ENCODE data around the gene SERPINE1.
"Not testable (repeated sequence)": the region's sequence is repeated elsewhere in the genome, so short reads cannot be mapped to it uniquely, and the experiment has no call there.

Gene SERPINE1

DNA sequence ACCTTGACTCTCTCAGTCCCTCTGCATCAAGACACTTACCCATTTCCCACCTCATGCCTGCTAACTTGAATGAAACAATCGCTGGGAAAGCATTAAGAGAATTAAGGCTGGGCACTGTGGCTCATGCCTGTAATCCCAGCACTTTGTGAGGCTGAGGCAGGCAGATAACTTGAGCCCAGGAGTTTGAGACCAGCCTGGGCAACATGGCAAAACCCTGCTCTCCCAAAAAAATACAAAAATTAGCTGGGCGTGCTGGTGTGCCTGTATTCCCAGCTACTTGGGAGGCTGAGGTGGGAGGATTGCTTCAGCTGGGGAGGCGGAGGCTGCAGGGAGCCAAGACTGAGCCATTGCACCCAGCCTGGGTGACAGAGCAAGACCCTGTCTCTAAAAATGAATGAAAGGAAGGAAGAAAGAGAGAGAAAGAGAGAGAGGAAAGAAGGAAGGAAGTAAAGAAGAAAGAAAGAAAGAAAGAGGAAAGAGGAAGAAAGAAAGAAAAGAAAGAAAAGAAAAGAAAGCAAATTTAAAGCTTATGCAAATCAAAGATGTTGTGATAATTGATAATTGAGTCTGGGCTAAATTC, 646 bp downstream of the SERPINE1 start:
- peaks cover 39% of the 10 kb centered on the region for H3K36me3 ChIP-seq (ENCODE audit: insufficient read depth, low read length)
- H3K27me3 ChIP-seq (ENCODE audit: control insufficient read depth, insufficient read depth, low read length) = no peaks in the 10 kb centered on the region
- H3K9ac ChIP-seq (ENCODE audit: low read depth, low read length) = peak overlapping the region; percentile 89
- peak overlapping the region; percentile 88 for H3K4me2 ChIP-seq (ENCODE audit: low read length)
- H3K4me1 ChIP-seq (ENCODE audit: control insufficient read depth, insufficient read depth, low read length) = peaks cover 53% of the 10 kb centered on the region
- H3K4me3 ChIP-seq (ENCODE audit: low read length) = peak overlapping the region; percentile 77
- no peaks in the 10 kb centered on the region for H3K9me3 ChIP-seq (replicated peaks; ENCODE audit: low read length)

DNA sequence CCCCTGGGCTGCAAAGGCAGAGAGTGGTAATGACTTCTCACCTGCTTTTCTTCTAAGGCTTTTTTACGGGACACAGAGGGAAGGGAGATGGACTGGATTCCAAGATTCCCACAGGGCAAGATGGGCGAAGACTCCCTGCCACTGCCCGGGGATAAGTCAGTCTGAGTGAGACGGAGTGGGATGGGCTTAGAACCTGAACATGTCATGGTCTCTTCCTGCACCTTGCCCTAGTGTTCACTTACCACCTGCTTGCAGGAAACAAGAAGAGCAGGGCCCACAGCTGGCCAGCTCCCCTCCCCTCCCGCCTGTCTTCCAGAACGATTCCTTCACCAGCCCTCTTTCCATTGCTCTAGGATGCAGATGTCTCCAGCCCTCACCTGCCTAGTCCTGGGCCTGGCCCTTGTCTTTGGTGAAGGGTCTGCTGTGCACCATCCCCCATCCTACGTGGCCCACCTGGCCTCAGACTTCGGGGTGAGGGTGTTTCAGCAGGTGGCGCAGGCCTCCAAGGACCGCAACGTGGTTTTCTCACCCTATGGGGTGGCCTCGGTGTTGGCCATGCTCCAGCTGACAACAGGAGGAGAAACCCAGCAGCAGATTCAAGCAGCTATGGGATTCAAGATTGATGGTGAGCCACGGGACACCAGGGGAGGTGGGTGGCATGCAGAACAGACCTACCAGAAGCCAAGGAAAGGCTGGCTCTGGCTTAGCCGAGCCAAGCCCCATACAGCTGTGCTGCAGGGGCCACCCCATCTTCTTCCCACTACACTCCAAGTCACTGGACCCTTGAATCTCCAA, 1.3 kb downstream of the SERPINE1 start:
- no peaks in the 10 kb centered on the region for H3K9me3 ChIP-seq (replicated peaks; ENCODE audit: low read length)
- H3K4me2 ChIP-seq (ENCODE audit: low read length) = peak overlapping the region; percentile 88
- no peaks in the 10 kb centered on the region for H3K27me3 ChIP-seq (ENCODE audit: control insufficient read depth, insufficient read depth, low read length)
- H3K36me3 ChIP-seq (ENCODE audit: insufficient read depth, low read length) = peaks cover 45% of the 10 kb centered on the region
- peak overlapping the region; percentile 89 for H3K9ac ChIP-seq (ENCODE audit: low read depth, low read length)
- H3K4me3 ChIP-seq (ENCODE audit: low read length) = peak overlapping the region; percentile 77
- H3K4me1 ChIP-seq (ENCODE audit: control insufficient read depth, insufficient read depth, low read length) = peaks cover 47% of the 10 kb centered on the region

DNA sequence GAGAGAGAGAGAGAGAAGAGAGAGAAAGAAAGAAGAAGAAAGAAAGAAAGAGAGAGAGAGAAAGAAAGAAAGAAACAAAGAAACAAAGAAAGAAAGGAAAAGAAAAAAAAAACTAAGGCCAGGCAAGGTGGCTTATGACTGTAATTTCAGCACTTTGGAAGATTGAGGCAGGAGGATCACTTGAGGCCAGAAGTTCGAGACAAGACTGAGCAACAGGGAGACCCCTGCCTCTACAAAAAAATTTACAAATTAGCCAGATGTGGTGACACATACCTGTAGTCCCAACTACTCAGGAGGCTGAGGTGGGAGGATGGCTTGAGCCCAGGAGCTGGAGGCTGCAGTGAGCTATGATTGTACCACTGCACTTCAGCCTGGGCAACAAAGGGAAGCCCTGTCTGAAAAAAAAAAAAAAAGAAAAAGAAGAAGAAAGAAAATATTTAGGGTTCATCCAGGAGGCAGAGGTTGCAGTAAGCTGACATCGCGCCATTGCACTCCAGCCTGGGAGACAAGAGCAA, 2.8 kb downstream of the SERPINE1 start:
- peak overlapping the region; percentile 67 for H3K4me3 ChIP-seq (ENCODE audit: low read length)
- no peaks in the 10 kb centered on the region for H3K27me3 ChIP-seq (ENCODE audit: control insufficient read depth, insufficient read depth, low read length)
- H3K9ac ChIP-seq (ENCODE audit: low read depth, low read length) = peak overlapping the region; percentile 89
- H3K36me3 ChIP-seq (ENCODE audit: insufficient read depth, low read length) = peaks cover 59% of the 10 kb centered on the region
- peaks cover 48% of the 10 kb centered on the region for H3K4me1 ChIP-seq (ENCODE audit: control insufficient read depth, insufficient read depth, low read length)
- peak overlapping the region; percentile 70 for H3K4me2 ChIP-seq (ENCODE audit: low read length)
- H3K9me3 ChIP-seq (replicated peaks; ENCODE audit: low read length) = no peaks in the 10 kb centered on the region

DNA sequence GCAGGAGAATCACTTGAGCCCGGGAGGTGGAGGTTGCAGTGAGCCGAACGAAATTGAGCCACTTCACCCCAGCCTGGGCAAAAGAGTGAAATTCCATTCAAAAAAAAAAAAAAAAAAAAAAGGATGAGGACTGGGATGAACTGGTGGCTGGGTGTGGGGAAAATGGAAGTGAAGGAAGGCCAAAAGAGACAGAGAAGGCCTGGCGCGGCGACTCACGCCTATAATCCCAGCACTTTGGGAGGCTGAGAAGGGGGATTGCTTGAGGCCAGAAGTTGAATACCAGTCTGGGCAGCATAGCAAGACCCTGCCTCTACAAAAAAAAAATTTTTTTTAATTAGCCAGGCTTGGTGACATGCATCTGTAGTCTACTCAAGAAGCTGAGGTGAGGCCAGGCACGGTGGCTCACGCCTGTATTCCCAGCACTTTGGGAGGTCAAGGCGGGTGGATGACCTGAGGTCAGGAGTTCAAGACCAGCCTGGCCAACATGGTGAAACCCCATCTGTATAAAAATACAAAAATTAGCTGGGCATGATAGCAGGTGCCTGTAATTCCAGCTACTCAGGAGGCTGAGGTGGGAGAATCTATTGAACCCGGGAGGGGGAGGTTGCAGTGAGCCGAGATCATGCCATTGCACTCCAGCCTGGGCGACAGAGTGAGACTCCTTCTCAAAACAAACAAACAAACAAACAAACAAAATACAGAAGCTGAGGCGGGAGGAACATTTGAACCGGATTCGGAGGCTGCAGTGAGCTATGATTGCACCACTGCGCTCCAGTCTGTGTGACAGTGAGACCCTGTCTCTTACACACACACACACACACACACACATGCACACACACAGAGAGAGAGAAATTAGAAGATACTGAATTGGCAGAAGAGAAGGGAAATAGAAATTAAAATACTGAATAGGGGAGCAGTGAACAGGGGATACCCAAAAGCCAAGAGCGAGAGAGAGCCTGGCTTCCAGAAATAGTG, 6.0 kb downstream of the SERPINE1 start:
- not testable (repeated sequence) for H3K27me3 ChIP-seq (ENCODE audit: control insufficient read depth, insufficient read depth, low read length); H3K9me3 ChIP-seq (replicated peaks; ENCODE audit: low read length)
- Histone ChIP-seq H3K4me3 (ENCODE audit: low read length) (peak overlapping the region; percentile 38), H3K9ac (ENCODE audit: low read depth, low read length) (peak overlapping the region; percentile 33), H3K36me3 (ENCODE audit: insufficient read depth, low read length) (peaks cover 72% of the 10 kb centered on the region), H3K4me1 (ENCODE audit: control insufficient read depth, insufficient read depth, low read length) (peaks cover 52% of the 10 kb centered on the region), H3K4me2 (ENCODE audit: low read length) (peak overlapping the region; percentile 70)

DNA sequence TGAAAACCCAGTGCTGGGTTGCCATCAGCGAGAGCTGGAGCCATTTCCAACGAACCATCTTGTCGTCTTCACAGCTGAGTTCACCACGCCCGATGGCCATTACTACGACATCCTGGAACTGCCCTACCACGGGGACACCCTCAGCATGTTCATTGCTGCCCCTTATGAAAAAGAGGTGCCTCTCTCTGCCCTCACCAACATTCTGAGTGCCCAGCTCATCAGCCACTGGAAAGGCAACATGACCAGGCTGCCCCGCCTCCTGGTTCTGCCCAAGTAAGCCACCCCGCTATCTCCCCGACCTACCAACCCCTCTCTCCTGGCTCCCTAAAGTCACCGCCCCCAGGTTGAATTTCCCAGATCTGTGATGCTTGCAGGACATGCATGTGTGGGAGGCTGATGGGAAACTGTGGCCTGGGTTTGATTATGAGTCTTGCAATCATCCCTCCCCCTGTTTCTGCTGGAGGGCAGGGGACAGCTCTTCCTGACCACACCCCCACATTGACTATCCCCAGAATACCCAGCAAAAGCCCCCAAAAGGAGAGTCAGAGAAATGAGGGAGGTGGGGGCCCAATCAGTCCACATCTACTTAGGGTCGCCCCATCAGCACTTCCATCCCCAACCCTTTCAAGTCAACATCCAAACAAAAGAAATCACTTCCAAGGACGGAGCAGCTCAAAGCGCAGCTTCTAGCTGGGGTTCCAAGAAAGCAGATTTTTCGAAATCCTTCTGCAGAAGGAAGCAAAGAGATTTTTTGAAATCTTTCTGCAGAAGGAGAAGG, 6.9 kb downstream of the SERPINE1 start:
- Histone ChIP-seq H3K4me3 (ENCODE audit: low read length) (peak overlapping the region; percentile 38), H3K4me1 (ENCODE audit: control insufficient read depth, insufficient read depth, low read length) (peaks cover 56% of the 10 kb centered on the region), H3K27me3 (ENCODE audit: control insufficient read depth, insufficient read depth, low read length) (no peaks in the 10 kb centered on the region), H3K9me3 (replicated peaks; ENCODE audit: low read length) (no peaks in the 10 kb centered on the region), H3K36me3 (ENCODE audit: insufficient read depth, low read length) (peaks cover 65% of the 10 kb centered on the region), H3K9ac (ENCODE audit: low read depth, low read length) (peak overlapping the region; percentile 33), H3K4me2 (ENCODE audit: low read length) (peak overlapping the region; percentile 70)

DNA sequence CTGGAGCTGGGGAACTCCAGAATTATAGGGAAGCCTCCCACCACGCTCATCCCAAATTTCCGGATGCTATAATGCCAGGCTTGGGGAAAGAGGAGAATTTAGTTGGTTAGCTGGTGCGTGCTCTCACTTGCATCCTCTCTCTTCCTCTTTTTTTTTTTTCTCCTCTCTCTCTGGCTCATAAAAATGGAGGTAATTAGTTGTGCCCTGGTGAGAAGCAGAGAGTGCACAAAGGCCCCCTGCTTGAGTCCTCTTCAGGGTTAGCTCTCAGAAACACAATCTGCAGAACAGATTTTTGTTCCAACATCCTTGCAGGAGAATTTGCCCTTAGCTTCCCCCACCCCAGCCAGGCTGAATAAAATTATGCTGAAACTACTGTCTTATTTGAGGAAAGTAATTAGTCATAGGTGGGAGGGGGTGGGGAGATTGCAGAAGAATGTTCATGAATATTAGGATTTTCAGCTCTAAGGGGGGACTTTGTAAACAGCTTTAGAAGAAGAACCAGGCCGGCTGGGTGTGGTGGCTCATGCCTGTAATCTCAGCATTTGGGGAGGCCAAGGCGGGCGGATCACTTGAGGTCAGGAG, 7.6 kb downstream of the SERPINE1 start:
- H3K9ac ChIP-seq (ENCODE audit: low read depth, low read length) = peak overlapping the region; percentile 33
- peaks cover 57% of the 10 kb centered on the region for H3K4me1 ChIP-seq (ENCODE audit: control insufficient read depth, insufficient read depth, low read length)
- no peaks in the 10 kb centered on the region for H3K27me3 ChIP-seq (ENCODE audit: control insufficient read depth, insufficient read depth, low read length)
- peaks cover 65% of the 10 kb centered on the region for H3K36me3 ChIP-seq (ENCODE audit: insufficient read depth, low read length)
- peak overlapping the region; percentile 38 for H3K4me3 ChIP-seq (ENCODE audit: low read length)
- H3K4me2 ChIP-seq (ENCODE audit: low read length) = peak overlapping the region; percentile 70
- no peaks in the 10 kb centered on the region for H3K9me3 ChIP-seq (replicated peaks; ENCODE audit: low read length)

DNA sequence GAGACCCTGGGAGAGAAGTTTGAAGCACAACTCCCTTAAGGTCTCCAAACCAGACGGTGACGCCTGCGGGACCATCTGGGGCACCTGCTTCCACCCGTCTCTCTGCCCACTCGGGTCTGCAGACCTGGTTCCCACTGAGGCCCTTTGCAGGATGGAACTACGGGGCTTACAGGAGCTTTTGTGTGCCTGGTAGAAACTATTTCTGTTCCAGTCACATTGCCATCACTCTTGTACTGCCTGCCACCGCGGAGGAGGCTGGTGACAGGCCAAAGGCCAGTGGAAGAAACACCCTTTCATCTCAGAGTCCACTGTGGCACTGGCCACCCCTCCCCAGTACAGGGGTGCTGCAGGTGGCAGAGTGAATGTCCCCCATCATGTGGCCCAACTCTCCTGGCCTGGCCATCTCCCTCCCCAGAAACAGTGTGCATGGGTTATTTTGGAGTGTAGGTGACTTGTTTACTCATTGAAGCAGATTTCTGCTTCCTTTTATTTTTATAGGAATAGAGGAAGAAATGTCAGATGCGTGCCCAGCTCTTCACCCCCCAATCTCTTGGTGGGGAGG, 10.8 kb downstream of the SERPINE1 start:
- Histone ChIP-seq H3K4me1 (ENCODE audit: control insufficient read depth, insufficient read depth, low read length) (peaks cover 58% of the 10 kb centered on the region), H3K4me3 (ENCODE audit: low read length) (peak overlapping the region; percentile 19), H3K9me3 (replicated peaks; ENCODE audit: low read length) (no peaks in the 10 kb centered on the region), H3K27me3 (ENCODE audit: control insufficient read depth, insufficient read depth, low read length) (no peaks in the 10 kb centered on the region), H3K36me3 (ENCODE audit: insufficient read depth, low read length) (peaks cover 42% of the 10 kb centered on the region), H3K9ac (ENCODE audit: low read depth, low read length) (peak overlapping the region; percentile 55), H3K4me2 (ENCODE audit: low read length) (peak overlapping the region; percentile 21)

DNA sequence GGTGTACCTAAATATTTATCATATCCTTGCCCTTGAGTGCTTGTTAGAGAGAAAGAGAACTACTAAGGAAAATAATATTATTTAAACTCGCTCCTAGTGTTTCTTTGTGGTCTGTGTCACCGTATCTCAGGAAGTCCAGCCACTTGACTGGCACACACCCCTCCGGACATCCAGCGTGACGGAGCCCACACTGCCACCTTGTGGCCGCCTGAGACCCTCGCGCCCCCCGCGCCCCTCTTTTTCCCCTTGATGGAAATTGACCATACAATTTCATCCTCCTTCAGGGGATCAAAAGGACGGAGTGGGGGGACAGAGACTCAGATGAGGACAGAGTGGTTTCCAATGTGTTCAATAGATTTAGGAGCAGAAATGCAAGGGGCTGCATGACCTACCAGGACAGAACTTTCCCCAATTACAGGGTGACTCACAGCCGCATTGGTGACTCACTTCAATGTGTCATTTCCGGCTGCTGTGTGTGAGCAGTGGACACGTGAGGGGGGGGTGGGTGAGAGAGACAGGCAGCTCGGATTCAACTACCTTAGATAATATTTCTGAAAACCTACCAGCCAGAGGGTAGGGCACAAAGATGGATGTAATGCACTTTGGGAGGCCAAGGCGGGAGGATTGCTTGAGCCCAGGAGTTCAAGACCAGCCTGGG, 11.4 kb downstream of the SERPINE1 start:
- no peaks in the 10 kb centered on the region for H3K9me3 ChIP-seq (replicated peaks; ENCODE audit: low read length)
- peaks cover 37% of the 10 kb centered on the region for H3K36me3 ChIP-seq (ENCODE audit: insufficient read depth, low read length)
- peak overlapping the region; percentile 21 for H3K4me2 ChIP-seq (ENCODE audit: low read length)
- H3K9ac ChIP-seq (ENCODE audit: low read depth, low read length) = peak overlapping the region; percentile 55
- peaks cover 57% of the 10 kb centered on the region for H3K4me1 ChIP-seq (ENCODE audit: control insufficient read depth, insufficient read depth, low read length)
- H3K27me3 ChIP-seq (ENCODE audit: control insufficient read depth, insufficient read depth, low read length) = no peaks in the 10 kb centered on the region
- no peak overlapping the region for H3K4me3 ChIP-seq (ENCODE audit: low read length)

DNA sequence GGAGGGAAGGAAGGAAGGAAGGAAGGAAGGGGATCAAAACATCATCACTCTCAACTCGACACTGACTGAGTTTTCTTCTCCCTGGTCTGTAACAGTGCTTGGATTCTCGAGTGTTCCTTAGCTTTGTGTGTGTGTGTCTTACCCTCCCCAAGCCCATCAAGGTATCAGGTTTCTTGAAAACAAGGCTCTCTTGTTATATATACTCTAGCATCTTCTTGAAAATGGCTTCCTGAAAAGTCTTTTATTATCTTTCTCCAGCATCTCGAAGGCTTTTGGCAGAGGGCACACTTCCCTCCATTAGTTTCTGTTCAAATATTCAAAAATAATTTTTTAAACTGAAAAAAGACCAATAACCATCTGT, 13.4 kb downstream of the SERPINE1 start:
- Histone ChIP-seq H3K4me1 (ENCODE audit: control insufficient read depth, insufficient read depth, low read length) (peaks cover 39% of the 10 kb centered on the region), H3K27me3 (ENCODE audit: control insufficient read depth, insufficient read depth, low read length) (no peaks in the 10 kb centered on the region), H3K9ac (ENCODE audit: low read depth, low read length) (peak overlapping the region; percentile 19), H3K4me2 (ENCODE audit: low read length) (no peak overlapping the region), H3K4me3 (ENCODE audit: low read length) (no peak overlapping the region), H3K9me3 (replicated peaks; ENCODE audit: low read length) (no peaks in the 10 kb centered on the region), H3K36me3 (ENCODE audit: insufficient read depth, low read length) (peaks cover 20% of the 10 kb centered on the region)

Measured in skeletal muscle satellite cell (primary cell).